Stomach smooth muscle (tissue), 2 donors: ENCODE results near the gene SMIM44.

ENCODE experiments used
- H3K27ac ChIP-seq: one replicate; pipeline ENCODE4 v1.7.0; 2013; ENCODE audit warnings: mild to moderate bottlenecking, low read length, inconsistent platforms
- H3K27me3 ChIP-seq, 2 donors: one replicate each; pipeline ENCODE4 v1.7.0; 2013; ENCODE audit warnings: low read length in 2 of 2; ENCODE audit not compliant: insufficient read depth in 2 of 2, control insufficient read depth in 1 of 2
- H3K36me3 ChIP-seq, 2 donors: one replicate each; pipeline ENCODE4 v1.7.0; 2013; ENCODE audit warnings: low read length in 2 of 2; ENCODE audit not compliant: control insufficient read depth in 2 of 2, insufficient read depth in 2 of 2
- H3K4me1 ChIP-seq: one replicate; pipeline ENCODE4 v1.7.0; 2013; ENCODE audit warnings: low read length; ENCODE audit not compliant: control insufficient read depth, insufficient read depth
- H3K4me3 ChIP-seq, 2 donors: one replicate each; pipeline ENCODE4 v1.7.0; 2013; ENCODE audit warnings: low read length in 2 of 2
- H3K9ac ChIP-seq, 2 donors: one replicate each; pipeline ENCODE4 v1.7.0; 2013; ENCODE audit warnings: low read length in 2 of 2, mild to moderate bottlenecking in 1 of 2
- H3K9me3 ChIP-seq, 2 donors: one replicate each; pipeline ENCODE4 v1.7.0; 2013; ENCODE audit warnings: low read length in 2 of 2; ENCODE audit not compliant: control insufficient read depth in 2 of 2
- donor health status: healthy.
- donor health status: Pancreatic carcinoma.

The SMIM44 gene

GRCh38 chr19:3463714-3464586 lies 19.3 kb downstream of the SMIM44 start:
- Histone ChIP-seq H3K27ac (peak overlapping the region; percentile 62), H3K9me3 (no peaks in the 10 kb centered on the region)

GRCh38 chr19:3462991-3463713 lies 20.1 kb downstream of the SMIM44 start:
- Histone ChIP-seq H3K36me3 (peaks cover 0 to 4% of the 10 kb centered on the region in 2 donors), H3K4me1 (peaks cover 51% of the 10 kb centered on the region), H3K4me3 (no peak overlapping the region), H3K9ac (no peak overlapping the region), H3K27ac (peak overlapping the region; percentile 53), H3K9me3 (no peaks in the 10 kb centered on the region), H3K27me3 (no peaks in the 10 kb centered on the region)

More at GRCh38 chr19:3463714-3464586, 19.3 kb downstream of the SMIM44 start:
- Histone ChIP-seq H3K36me3 (peaks cover 0 to 4% of the 10 kb centered on the region in 2 donors), H3K4me1 (peaks cover 43% of the 10 kb centered on the region), H3K9ac (no peak overlapping the region), H3K27me3 (no peaks in the 10 kb centered on the region), H3K4me3 (no peak overlapping the region)

DNA sequence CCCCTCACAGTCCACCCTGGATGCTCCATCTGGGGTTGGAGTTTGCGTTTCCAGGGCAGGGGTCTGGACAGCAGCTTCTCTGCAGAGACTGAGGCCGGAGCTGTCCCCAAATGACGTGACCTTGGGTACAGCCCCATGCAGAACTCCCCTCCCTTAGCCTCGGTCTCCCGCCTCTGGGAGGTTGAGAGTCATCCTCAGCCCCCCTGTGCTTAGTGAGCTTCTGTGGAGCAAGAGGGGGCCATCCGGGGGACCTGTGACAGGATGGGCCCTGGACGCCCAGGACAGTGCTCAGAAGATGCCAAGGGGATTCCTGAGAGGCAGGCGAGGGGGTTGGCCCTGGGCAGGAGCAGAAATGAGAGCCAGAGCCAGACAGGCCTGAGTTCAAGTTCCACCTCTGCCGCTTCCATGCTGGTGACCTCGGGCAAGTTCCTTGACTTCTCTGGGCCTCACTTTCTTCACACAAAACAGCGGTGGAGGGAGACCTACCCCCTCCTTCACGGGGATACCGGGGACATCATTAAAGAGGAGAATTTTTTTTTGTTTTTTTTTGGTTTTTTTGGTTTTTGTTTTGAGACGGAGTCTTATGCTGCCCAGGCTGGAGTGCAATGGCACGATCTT lies 23.2 kb downstream of the SMIM44 start:
- no peaks in the 10 kb centered on the region for H3K9me3 ChIP-seq
- peak overlapping the region; percentile 75 for H3K27ac ChIP-seq
- H3K9ac ChIP-seq: peak overlapping the region in 1 of 2 donors; percentile 29
- no peaks in the 10 kb centered on the region for H3K27me3 ChIP-seq
- H3K36me3 ChIP-seq: peaks cover 11 to 13% of the 10 kb centered on the region in 2 donors
- H3K4me1 ChIP-seq: peaks cover 45% of the 10 kb centered on the region
- no peak overlapping the region for H3K4me3 ChIP-seq

- Histone ChIP-seq H3K9ac (peak overlapping the region in 1 of 2 donors; percentile 51), H3K9me3 (no peaks in the 10 kb centered on the region), H3K4me3 (no peak overlapping the region), H3K4me1 (peaks cover 45% of the 10 kb centered on the region), H3K27ac (peak overlapping the region; percentile 75), H3K27me3 (no peaks in the 10 kb centered on the region), H3K36me3 (peaks cover 17 to 21% of the 10 kb centered on the region in 2 donors)
Measured at GRCh38 chr19:3459089-3459881, 24.0 kb downstream of the SMIM44 start.

DNA sequence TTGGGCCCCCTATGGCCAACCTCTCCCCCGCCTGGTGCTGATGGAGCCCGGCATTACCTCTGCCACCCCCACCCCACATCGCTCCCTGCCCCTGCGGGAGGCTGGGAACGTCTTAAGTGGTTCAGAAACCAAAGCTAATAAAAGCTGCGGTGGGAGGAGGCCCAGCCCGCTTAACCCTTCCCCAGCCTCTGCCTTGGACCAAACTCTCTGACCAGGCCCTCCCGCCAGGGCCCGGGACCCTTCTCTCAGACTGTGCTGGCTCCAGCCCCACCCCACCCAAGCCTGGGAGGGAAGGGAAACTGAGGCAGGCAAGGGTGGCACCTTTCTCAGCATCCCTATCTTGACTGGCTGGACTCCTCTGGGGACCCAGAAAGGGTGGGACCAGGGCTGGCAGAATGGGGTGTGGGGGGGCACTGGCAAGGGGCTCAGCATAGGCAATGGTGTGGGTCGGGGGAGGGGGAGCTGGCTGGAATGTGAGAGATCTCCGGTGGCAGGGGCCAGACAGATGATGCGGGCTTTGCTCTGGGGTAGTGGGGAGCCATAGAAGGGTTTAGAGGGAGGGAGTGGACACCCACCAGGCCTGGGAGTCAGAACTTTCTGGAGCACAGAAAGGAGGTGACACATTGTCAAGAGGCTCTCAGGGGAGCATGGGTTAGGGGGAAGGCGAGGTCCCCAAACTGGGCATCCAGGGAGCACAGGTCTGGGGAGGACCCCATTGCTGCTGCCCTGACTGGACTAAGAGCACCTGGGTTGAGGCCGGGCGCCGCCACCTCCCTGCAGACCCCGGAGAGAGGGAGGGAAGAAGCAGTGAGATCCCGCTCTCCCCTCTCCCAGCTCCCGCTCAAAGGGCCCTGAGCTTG lies 24.8 kb downstream of the SMIM44 start:
- peak overlapping the region; percentile 42 to 51 for H3K9ac ChIP-seq
- H3K27ac ChIP-seq: peak overlapping the region; percentile 75
- H3K4me1 ChIP-seq: peaks cover 40% of the 10 kb centered on the region
- H3K9me3 ChIP-seq: no peaks in the 10 kb centered on the region
- H3K4me3 ChIP-seq: peak overlapping the region in 1 of 2 donors; percentile 22
- H3K27me3 ChIP-seq: no peaks in the 10 kb centered on the region
- peaks cover 22 to 27% of the 10 kb centered on the region in 2 donors for H3K36me3 ChIP-seq

GRCh38 chr19:3457528-3458228 lies 25.6 kb downstream of the SMIM44 start:
- Histone ChIP-seq H3K9me3 (no peaks in the 10 kb centered on the region), H3K4me1 (peaks cover 37% of the 10 kb centered on the region), H3K9ac (peak overlapping the region in 1 of 2 donors; percentile 51), H3K27me3 (no peaks in the 10 kb centered on the region), H3K4me3 (peak overlapping the region in 1 of 2 donors; percentile 22), H3K27ac (peak overlapping the region; percentile 75), H3K36me3 (peaks cover 28% of the 10 kb centered on the region in 2 donors)

GRCh38 chr19:3456925-3457527 lies 26.2 kb downstream of the SMIM44 start:
- Histone ChIP-seq H3K27me3 (no peaks in the 10 kb centered on the region), H3K9ac (no peak overlapping the region), H3K36me3 (peaks cover 31 to 33% of the 10 kb centered on the region in 2 donors), H3K27ac (peak overlapping the region; percentile 75), H3K4me3 (no peak overlapping the region), H3K9me3 (no peaks in the 10 kb centered on the region), H3K4me1 (peaks cover 37% of the 10 kb centered on the region)

DNA sequence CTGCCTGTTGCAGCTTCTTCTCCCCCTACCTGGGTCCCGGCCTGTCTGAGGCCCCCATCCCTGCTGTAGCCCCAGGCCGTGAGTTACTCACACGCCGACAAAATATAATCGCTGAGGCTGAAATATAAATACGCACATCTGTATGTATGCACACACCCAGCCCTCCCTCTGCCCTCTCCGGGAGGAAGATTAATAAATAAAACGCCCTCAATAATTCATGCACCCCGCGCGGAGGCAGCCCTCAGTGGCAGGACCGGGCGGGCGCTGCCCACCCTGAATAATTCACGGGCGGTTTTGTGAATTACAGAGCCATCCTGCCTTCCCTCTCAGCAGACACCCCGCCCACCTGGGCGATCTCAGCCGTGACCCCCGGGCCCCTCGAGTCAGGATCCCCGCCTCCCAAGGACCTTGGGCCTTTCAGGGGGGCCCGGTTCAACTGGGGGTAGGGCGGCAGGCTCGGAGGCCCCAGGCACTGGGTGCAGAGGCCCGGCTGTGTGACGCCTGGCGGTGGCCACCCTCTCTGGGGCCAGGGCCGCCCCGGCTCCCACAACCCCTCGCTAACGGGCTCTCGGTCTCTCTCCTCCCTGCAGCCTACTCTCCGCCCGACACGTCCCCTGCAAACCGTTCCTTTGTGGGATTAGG lies 27.2 kb downstream of the SMIM44 start:
- no peak overlapping the region for H3K27ac ChIP-seq
- H3K9me3 ChIP-seq: no peaks in the 10 kb centered on the region
- no peak overlapping the region for H3K9ac ChIP-seq
- H3K4me1 ChIP-seq: peaks cover 38% of the 10 kb centered on the region
- H3K36me3 ChIP-seq: peaks cover 31 to 33% of the 10 kb centered on the region in 2 donors
- H3K27me3 ChIP-seq: no peaks in the 10 kb centered on the region
- H3K4me3 ChIP-seq: no peak overlapping the region
